T-helper 1 cell treated with Interleukin-12 subunit alpha and Interleukin-12 subunit beta and Interleukin-4 antibody, amounts not matched to agents 30 ng/mL and 1 ng/mL, for 36 hours (primary cell): Measurements from ENCODE around the gene GNAO1. TPM values are rescaled to one million over a fixed set of nuclear protein-coding genes. Genes with fewer than 3 reads are reported as not detected.

ENCODE experiments used
- intact Hi-C: fragments of 100-400 bp; cut with micrococcal nuclease; formaldehyde crosslinking; loops from one replicate; pipeline ENCODE4 v1.15.1; 2024
- total RNA-seq: library from RNA; stranded (reverse); gene quantifications from 2 replicates; pipeline ENCODE4 v1.2.3, GENCODE V29; 2022

Gene GNAO1
- total RNA-seq, 1 donor from 2014 or later: 2.1 TPM

DNA sequence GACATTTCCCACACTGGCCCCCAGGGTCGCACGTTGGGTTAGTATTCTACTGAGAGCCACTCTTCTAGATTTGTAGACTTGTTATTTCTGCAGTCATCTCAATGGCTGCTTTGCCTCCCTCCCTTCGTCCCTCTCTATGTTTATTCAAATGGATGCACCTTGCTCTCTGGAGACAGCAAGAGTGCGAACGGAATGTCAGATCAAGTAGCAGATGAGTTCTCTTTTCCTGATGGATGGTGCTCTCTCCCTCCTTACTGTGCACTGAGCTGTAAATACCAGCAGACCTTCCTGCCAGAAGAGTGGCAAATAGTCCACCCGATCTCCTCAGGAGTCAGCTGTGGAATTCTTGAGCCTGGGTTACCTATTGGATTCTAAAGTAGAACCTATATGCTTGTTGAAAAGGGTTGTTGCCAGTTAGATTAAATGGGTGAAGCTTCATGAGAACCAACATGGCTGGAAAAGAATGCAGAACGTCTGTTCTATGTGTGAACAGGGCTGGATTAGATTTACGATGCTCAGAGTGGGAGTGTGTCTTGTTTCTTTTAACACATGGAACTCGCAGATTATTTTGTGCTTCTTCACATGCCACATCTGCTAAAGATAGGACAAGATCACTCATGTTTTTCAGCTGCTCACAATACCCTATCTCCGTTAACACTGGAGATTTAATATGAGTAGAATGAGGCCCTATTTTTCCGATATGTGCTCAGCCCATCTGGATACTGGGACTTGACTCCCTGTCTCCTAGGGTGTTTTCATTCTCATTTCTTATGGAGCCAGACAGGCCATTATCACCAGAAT is 6.1 kb downstream of the GNAO1 start:
- intact Hi-C loops: loop anchor here (5.0 to 10.0 kb wide), 3 partner anchors 120 to 1537 kb away; partner anchors contain the start of genes KATNB1 and MMP2

DNA sequence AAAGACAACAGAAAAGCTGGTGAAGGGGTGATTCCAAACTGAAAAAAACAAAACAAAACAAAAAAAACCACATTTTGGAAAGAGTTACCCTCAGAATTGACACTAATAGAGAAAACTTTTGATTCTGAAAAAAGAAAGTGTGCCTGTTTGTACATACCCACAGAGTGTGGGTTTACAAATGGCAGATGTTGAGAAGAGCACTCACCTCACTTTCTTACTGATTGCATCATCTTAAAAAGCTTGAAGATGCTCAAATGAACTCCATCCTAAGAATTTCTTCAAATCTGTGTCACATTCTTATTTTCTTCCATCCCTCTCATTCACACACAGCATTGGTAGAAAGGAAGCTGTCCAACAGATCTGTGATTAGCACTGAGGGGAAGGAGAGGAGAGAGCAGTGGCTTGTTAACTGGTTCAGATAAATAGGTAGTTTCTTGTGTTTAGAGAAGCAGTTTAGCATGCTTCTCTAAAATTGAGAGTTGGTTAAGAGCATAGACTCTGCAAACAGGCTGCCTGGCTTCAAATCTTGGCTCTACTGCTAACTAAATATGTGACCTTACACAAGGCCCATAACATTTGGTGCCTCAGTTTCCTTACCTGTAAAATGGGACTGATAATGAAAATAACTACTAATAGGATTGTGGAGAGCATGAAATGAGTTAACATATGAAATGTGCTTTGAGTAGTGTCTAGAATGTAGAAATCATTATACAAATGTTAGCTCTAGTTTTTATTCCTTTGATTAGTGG is 6.9 kb downstream of the GNAO1 start:
- intact Hi-C loops: loop anchor here (2.0 to 10.0 kb wide), 5 partner anchors 29 to 1537 kb away; partner anchors contain the start of genes KATNB1 and MMP2

DNA sequence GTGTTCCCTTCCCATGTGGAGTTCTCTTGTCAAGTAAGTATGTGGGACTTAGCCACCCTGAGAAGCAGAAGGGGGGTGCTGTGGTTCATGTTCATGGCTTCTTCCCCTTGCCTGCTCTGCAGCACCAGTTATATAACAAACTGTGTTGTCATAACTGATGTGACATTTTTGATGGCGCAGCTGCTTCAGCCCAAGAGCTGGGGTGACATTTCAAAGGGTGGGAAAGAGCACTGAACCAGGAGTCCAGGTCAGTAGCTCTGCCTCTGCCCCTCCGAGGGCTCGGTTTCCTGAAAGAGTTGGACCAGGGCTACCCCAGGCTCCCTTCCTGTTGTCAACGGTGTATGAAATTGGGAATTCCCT is 7.4 kb downstream of the GNAO1 start:
- intact Hi-C loops: loop anchor here (2.0 to 10.0 kb wide), 5 partner anchors 28 to 1536 kb away; partner anchors contain the start of genes KATNB1 and MMP2

DNA sequence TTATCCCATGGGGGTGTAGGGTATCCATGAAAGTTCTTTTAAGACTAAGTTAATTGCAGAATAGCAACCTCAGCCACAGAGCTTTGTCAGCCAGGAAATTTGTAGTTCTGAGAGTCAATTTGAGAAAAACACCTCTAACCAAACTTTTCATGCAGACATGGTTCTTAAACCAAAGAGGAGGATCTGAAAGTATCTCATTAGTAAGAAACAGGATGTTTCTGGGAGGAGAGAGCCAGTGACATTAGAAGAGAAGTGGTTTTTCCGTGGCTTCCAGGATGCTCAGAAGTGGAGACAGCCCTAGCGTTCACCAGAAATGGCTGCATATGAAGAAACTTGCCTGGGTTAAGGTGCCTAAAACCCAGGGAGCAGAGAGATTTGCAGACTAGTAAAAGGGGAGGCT is 7.9 kb downstream of the GNAO1 start:
- intact Hi-C loops: loop anchor here (2.0 to 10.0 kb wide), 5 partner anchors 28 to 1536 kb away; partner anchors contain the start of genes KATNB1 and MMP2

DNA sequence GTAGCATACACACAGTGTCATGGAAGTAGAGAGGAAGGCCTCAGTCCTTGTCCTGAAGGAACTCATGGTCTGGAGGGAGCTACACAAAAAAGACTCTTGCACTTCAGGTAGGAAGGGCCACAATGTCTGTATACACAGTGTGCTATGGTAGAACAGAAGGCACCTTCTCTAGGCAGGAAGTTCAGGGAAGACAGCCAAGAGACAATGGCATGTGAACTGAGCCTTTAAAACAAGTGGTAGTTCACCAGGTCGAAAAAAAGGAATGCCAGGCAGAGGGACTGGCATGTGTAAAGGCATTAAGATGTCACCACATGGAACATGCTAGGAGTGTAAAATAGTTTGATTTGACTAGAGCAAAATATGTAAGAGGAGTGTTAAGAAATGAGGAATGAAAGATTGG is 9.7 kb downstream of the GNAO1 start:
- intact Hi-C loops: loop anchor here (5.0 to 10.0 kb wide), 5 partner anchors 76 to 489 kb away; partner anchors contain the start of genes AMFR and MT2A

DNA sequence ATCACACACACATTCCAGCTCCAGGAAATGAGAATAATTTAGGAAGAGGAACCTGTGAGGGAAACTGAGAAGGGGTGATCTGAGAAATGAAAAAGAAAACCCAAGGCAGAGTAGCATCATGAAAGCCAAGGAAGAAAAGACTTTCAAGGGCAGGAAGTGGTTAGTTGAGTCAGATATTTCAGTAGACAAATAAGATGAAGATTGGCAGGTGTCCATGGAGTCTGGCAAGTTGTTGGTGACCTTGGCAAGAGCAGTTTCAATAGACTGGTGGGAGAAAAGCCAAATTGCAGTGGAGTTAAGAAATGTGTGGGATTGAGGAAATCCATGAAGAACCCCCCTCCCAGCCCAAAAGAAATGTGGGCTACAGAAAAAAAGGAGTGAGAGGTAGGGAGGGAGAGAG is 10.7 kb downstream of the GNAO1 start:
- intact Hi-C loops: loop anchor here (1.0 to 10.0 kb wide), 6 partner anchors 8 to 490 kb away; partner anchors contain the start of genes AMFR and MT2A

DNA sequence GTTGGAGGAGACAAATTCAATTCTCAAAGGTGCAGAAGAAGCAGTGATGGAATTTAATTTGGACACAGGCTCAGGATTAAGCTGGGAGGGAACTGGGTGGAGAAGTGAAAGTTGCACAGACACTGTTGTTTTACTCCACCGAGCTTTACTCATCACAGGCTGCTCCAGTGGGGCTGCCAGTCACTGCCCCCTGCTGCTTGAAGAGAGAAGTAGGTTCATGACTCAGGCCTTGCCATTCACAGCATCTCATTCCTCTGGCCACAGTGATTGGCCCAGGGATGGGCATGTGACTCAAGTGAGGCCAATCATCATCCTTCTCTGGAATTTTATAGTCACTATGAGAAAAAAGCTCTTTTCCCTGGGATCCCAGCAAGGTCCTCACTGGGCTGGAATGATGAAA is 11.8 kb downstream of the GNAO1 start:
- intact Hi-C loops: loop anchor here (1.0 to 10.0 kb wide), 7 partner anchors 74 to 491 kb away; partner anchors contain the start of genes AMFR and MT2A

DNA sequence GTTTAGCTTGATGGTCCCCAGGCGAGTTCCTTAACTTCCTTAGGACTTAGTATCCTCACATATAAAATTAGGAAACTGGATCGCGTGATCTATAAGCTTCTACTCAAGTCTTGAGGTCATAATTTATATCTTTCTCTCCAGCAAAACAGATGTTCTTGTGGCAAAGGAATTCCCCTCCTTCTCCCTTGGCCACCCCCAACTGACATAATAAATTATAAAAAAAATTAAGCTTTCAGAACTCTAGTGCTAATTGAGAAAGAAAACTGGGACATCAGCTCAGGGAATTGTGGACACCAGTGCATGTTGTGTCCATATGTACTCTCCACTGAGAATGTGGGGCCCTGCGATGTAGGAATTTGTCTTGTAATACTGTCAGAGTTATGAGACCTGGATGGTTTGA is 13.5 kb downstream of the GNAO1 start:
- intact Hi-C loops: loop anchor here (5.0 to 10.0 kb wide), 5 partner anchors 72 to 493 kb away; partner anchors contain the start of genes AMFR and MT2A

DNA sequence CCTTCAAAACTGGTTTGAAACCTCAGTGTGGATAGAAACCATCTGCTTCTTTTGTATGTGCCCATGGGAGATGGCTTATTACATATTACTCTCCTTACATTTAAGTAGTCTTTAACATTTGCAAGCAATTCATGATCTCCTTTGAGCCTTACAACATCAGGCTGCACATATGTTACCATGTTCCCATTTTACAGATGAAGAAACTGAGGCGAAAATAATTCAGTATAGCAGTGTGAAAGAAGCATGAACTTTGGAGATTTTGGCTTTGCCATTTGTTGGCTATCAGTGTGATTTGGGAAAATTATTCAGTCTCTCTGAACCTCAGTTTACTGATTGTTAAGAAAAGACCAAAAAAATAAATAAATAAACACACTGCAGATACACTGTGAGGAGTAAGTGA is 15.7 kb downstream of the GNAO1 start:
- intact Hi-C loops: loop anchor here (10.0 kb wide), 1 partner anchor 218 kb away; the partner anchor contains the start of gene AMFR

DNA sequence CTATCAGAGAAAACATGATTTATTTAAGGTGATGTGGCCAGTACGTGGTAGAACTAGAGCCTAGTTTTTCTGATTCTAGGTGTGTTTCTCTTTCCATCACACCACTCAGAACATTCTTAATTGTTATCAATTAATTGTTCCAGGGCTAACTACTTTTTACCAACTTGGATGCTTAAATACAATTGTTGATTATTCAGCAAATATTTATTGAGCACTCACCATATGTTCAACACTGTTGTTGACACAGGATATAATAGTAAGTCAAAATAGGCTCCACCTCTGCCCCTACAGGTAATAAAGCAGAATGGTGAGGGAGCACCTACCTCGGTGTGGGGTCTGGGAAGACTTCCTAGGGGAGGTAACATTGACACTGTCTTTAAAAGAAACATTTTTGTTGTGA is 16.1 kb downstream of the GNAO1 start:
- intact Hi-C loops: loop anchor here (10.0 kb wide), 1 partner anchor 217 kb away; the partner anchor contains the start of gene AMFR

DNA sequence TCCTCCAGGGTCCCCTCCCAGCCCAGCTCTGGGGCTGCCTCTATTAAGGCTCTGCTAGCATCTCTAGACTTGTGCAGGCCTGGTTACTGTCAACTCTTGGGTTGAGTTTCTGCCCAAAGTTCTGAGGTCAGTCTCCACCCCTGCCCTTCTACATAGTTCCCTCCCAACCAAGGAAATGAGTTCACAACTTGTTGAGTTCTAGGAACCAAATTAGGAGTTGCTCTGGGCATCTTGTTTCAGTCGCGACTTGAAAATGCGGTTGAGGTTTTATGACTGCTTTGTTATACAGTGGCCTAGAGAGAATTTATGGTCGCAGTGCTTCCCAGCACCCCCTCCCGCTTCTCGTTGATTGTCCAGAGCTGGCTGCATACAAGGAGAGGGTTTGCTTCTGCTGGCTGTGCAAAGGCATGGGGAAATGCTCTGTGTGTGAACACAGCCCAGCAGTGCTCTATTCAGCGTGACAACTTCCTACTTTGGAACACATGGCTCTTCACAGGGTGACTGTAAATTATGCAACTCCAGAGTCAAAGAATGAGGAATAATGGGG is 20.2 kb downstream of the GNAO1 start:
- intact Hi-C loops: no loop called here

DNA sequence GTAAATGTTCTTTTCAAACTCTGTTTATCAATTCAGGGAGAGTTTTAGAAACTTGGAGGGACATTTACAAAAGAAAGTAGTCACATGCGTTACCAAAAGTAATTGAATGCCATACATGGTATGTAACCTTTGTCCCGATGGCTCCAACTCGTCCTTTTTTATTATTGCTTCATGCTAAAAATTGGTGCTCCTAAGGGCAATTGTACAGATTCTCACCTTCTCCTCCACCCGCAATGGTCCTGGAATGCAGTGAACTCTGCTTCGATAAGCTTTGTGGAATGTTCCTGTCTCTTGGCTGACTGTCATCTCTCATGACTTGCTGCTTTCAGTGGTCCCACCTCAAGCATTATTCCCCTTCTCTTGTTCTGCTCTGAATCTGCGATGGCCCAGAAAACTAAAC is 20.9 kb downstream of the GNAO1 start:
- intact Hi-C loops: no loop called here

DNA sequence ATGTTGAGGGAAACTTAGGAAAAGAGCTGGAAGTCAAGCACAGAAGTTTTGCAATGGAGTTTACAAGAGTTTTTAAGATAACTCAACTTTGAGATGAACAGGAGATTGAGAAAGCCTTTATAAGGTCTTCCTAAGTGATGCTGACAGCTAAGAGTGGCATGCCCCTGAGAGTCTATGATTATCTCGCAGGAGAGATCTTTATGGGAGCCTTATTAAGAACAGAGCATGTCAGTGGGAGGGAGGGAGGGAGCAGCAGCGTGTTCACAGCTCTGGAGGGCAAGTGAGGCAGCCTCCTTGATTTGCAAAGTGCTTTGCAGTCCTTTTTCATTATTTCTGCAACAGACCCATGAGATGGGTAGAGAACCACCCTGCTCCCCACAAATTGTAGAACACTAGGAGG is 30.7 kb downstream of the GNAO1 start:
- intact Hi-C loops: no loop called here

DNA sequence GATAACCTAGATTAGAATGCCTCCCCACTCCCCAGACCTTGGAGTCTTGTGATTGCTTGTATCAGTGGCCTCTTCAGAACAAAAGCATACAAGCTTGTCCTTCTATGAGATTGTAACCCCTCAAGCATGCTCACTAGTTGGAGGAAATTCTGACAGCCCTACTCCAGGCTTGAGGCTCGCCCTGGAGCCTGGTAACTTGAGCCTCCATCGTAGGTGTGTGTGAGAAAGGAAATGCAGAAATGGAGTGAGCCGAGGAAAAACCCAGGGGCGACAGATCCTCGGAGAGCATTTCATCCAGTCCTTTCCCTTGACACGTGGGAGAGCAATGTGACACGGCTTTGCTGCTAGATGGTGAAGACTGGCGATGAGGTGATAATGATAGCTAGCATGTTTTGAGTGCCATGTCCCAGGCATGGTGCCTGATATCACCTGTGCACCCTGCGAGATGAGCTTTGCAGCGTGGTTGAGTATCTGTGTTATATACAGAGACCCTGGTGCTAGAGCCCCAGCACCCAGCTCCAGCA is 31.2 kb downstream of the GNAO1 start:
- intact Hi-C loops: no loop called here

DNA sequence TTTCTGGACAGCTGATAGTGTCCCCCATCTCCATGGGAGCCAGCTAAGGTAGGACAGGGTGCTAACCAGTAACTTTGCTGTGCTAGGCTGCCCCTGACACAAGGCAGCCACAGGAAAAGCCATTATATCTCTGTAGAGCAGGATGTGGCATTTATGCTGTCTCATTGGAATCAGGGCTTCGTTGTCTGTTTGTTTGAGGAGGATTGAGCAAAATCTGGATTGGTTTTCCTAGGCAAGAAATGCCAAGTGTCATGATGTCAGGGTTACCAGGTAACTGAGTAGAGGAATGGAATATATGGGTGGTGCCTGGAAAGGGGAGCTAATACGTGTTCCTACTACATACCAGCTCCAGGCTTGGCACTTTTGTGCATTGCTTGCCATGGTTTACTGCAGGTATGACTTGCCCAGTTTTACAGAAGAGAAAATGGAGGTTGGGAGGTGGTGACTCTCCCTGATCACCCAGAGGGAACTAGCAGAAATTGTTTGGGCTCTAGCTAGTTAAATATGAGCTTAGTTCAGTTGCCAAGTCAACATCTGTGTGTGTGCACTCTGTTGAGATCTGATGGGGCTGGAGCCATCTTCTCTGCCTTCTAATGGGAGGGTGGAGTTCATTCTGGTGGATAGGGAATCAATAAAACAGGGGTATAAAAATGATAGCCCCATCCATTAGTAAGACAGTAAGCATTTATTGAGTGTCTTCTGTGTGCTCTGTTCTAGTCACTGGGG is 33.9 kb downstream of the GNAO1 start:
- intact Hi-C loops: no loop called here

DNA sequence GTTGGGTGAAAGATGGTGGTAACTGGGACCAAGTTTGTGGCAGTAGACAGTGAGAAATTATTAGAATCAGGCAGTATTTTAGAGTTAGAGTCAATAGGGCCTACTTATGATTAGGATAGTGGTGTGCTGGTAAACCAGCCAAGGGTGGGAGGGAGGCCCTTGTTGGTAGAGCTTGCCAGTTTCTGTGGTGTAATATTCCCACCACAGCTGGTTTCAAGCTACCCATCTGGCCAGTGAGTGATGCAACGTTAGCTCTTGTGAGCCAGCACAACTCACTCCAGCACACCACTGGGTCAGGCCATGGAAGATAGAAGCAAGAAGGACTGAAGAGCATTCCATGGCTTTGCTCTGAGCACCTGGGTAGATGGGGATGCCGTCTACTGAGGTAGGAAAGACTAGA is 34.9 kb downstream of the GNAO1 start:
- intact Hi-C loops: loop anchor here (2.0 kb wide), 1 partner anchor 27 kb away; no protein-coding TSS in a partner anchor

DNA sequence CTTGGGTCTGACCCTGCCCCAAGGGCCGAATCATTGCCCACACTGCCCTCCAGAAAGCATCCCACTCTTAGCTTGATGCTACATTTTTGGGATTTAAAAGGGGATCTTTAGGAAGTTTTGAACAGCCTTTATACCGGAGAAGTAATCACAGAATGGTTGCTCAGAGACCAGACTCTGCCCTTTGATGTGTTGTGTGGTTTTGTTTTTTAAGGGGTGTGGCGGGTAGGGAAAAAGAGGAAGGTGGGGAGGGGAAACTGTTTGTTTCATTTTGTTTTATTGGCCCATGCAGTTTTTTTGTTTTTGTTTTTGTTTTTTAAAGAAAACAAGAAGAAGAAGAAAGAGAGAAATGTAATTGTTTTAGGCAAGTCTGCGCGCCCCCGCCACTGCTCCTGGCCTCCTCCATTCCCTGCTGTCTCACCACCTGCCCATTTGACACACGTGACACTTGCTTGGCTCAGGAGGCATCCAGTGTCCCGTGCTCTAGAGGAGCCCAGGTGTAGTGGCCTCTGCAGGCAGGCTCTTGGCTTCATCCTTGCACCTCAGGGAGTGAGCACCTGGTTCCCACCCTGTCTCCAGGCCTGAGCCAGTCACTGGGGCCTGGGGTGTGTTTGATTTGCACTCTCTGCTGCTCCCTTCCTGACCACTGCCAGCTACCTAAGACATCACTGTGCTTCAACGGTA is 35.7 kb downstream of the GNAO1 start:
- intact Hi-C loops: loop anchor here (2.0 kb wide), 1 partner anchor 28 kb away; no protein-coding TSS in a partner anchor

DNA sequence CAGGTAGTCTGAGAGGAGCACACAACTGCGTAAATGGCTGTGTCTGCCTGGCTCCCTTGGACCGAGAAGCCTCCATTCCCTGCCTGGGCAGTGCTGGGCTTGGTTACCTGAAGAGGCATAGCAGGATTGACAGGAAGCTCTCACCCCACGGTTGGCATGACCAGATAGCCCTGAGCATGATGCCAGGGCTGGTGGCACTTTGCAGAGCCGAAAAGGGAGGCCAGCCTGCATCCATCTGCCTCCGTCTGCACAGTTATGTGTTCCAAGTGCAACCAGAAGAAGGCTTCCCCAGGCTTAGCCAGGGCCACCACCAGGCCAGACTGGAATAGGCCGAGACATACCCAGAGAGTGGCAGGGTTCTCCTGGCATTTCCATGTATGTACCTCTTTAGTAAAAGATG is 36.6 kb downstream of the GNAO1 start:
- intact Hi-C loops: loop anchor here (2.0 kb wide), 1 partner anchor 29 kb away; no protein-coding TSS in a partner anchor

DNA sequence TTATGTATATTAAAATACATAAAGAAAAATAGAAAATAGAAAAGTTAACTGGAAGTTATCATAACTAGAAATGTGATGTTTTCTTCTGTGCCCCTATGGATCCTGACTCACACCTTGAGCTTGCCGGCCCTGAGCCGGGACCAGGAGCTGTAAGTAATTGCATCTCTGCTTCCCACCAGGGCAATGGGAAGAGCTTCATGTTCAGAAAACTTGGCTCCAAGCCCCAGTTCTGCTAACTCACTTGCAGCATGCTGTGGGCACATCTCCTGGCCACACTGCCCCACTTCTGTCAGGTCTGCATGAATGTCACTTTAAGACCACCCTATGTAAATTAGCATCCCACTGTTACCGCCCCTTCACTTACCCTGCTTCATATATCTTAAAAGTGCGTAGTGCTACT is 37.2 kb downstream of the GNAO1 start:
- intact Hi-C loops: no loop called here
